Neural progenitor cell (in vitro differentiated cells): ENCODE results near the gene NSUN4. TPM values are rescaled to one million over a fixed set of nuclear protein-coding genes. Genes with fewer than 3 reads are reported as not detected.

Source experiments
- DNase-seq: peaks from one replicate; pipeline ENCODE4 v3.0.0-alpha.2; 2016; ENCODE audit warnings: low spot score
- H2AFZ ChIP-seq: fragments of 200-600 bp; sonication (generic); replicated peaks from 2 replicates; pipeline ENCODE4 v1.6.1; 2016; ENCODE audit warnings: antibody characterized with exemption
- H3F3A ChIP-seq: fragments of 200-600 bp; sonication (generic); 2 replicates; pipeline ENCODE4 v1.6.1; 2016; ENCODE audit warnings: antibody characterized with exemption, low read depth
- H3K27ac ChIP-seq: fragments of 200-600 bp; sonication (generic); 2 replicates; pipeline ENCODE4 v1.5.1; 2016; ENCODE audit warnings: mild to moderate bottlenecking
- H3K27me3 ChIP-seq: fragments of 200-600 bp; sonication (generic); 2 replicates; pipeline ENCODE4 v1.6.1; 2016; ENCODE audit warnings: mild to moderate bottlenecking, moderate library complexity
- H3K36me3 ChIP-seq: fragments of 200-600 bp; sonication (generic); 2 replicates; pipeline ENCODE4 v1.5.1; 2016
- H3K4me1 ChIP-seq: fragments of 200-600 bp; sonication (generic); 2 replicates; pipeline ENCODE4 v1.6.1; 2016; ENCODE audit warnings: mixed run types
- H3K4me2 ChIP-seq: fragments of 200-600 bp; sonication (generic); 2 replicates; pipeline ENCODE4 v1.6.1; 2016
- H3K4me3 ChIP-seq: fragments of 200-600 bp; sonication (generic); 2 replicates; pipeline ENCODE4 v1.5.1; 2016
- H3K79me2 ChIP-seq: fragments of 200-600 bp; sonication (generic); 2 replicates; pipeline ENCODE4 v1.6.1; 2016; ENCODE audit warnings: low read depth
- H3K9ac ChIP-seq: fragments of 200-600 bp; sonication (generic); 2 replicates; pipeline ENCODE4 v1.6.1; 2016
- H3K9me3 ChIP-seq: fragments of 200-600 bp; sonication (generic); 2 replicates; pipeline ENCODE4 v1.5.1; 2016; ENCODE audit warnings: low read depth
- H4K20me1 ChIP-seq: fragments of 200-600 bp; sonication (generic); 2 replicates; pipeline ENCODE4 v1.6.1; 2016; ENCODE audit warnings: low read depth
- H3K27ac Mint-ChIP-seq: 3 replicates; pipeline ENCODE4 v1.8.0; 2021; ENCODE audit warnings: mixed read lengths
- H3K27me3 Mint-ChIP-seq: 2 replicates; pipeline ENCODE4 v1.8.0; 2022; ENCODE audit warnings: low read depth, mild to moderate bottlenecking, inconsistent platforms, moderate library complexity, mixed read lengths; ENCODE audit not compliant: insufficient read depth
- H3K36me3 Mint-ChIP-seq: 3 replicates; pipeline ENCODE4 v1.8.0; 2021; ENCODE audit warnings: mixed read lengths
- H3K4me1 Mint-ChIP-seq: 3 replicates; pipeline ENCODE4 v1.8.0; 2021; ENCODE audit warnings: mixed read lengths
- H3K4me3 Mint-ChIP-seq: 3 replicates; pipeline ENCODE4 v1.8.0; 2021; ENCODE audit warnings: mild to moderate bottlenecking, moderate library complexity, mixed read lengths
- H3K9me3 Mint-ChIP-seq: 3 replicates; pipeline ENCODE4 v1.8.0; 2020; ENCODE audit warnings: mixed read lengths
- EZH2 ChIP-seq: fragments of 200-600 bp; sonication (generic); IDR thresholded peaks from 2 replicates; pipeline ENCODE4 v1.6.1; 2017; ENCODE audit warnings: antibody characterized with exemption, mild to moderate bottlenecking, moderate library complexity
- EZH2phosphoT487 ChIP-seq: fragments of 200-600 bp; sonication (generic); IDR thresholded peaks from 2 replicates; pipeline ENCODE4 v1.6.1; 2017; ENCODE audit warnings: antibody characterized with exemption
- total RNA-seq: library from RNA; depleted of rRNA; stranded (reverse); fragments of >200 nt; gene quantifications from 2 replicates; pipeline ENCODE4 v1.2.3, GENCODE V29; 2015; ENCODE audit warnings: low replicate concordance
- TF ChIP-seq, protein P1 (sequence below): fragments of 200-600 bp; sonication (generic); IDR thresholded peaks from 2 replicates; pipeline ENCODE4 v1.5.1; 2017; ENCODE audit warnings: antibody characterized with exemption, mild to moderate bottlenecking

Gene NSUN4
- total RNA-seq, 1 donor from 2014 or later: 12.4 TPM

DNA sequence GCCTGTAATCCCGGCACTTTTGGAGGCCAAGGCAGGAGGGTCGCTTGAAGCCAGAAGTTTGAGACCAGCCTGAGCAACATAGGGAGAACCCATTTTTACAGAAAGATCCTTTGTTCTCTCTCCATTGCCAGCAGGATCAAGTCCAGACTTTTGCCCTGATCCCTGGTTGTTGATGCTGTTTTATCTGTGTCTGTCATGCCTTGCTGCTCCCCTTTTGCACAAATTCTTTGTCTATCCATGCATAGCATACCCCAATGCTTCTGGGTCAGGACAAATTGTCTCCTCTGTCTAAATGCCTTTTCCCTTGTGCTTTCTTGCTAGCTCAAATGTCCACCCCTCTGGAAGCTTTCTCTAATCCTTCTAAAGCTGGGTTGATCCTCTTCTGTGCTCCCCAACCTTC, 28.2 kb downstream of the NSUN4 start:
- H3K9me3 Mint-ChIP-seq: no peaks in the 10 kb centered on the region
- no peaks in the 10 kb centered on the region for H3K9me3 ChIP-seq
- H3K79me2 ChIP-seq: no peaks in the 10 kb centered on the region
- H3K27me3 Mint-ChIP-seq: no peaks in the 10 kb centered on the region
- no peaks in the 10 kb centered on the region for H4K20me1 ChIP-seq
- H3K4me1 Mint-ChIP-seq: no peaks in the 10 kb centered on the region
- no peaks in the 10 kb centered on the region for H3K4me1 ChIP-seq
- no peak overlapping the region for H3K9ac ChIP-seq
- no peak overlapping the region for H3K27ac ChIP-seq
- no peaks in the 10 kb centered on the region for H3K36me3 ChIP-seq
- TF ChIP-seq EZH2phosphoT487 (no peak), EZH2 (no peak)
- TF ChIP-seq, protein P1, sequence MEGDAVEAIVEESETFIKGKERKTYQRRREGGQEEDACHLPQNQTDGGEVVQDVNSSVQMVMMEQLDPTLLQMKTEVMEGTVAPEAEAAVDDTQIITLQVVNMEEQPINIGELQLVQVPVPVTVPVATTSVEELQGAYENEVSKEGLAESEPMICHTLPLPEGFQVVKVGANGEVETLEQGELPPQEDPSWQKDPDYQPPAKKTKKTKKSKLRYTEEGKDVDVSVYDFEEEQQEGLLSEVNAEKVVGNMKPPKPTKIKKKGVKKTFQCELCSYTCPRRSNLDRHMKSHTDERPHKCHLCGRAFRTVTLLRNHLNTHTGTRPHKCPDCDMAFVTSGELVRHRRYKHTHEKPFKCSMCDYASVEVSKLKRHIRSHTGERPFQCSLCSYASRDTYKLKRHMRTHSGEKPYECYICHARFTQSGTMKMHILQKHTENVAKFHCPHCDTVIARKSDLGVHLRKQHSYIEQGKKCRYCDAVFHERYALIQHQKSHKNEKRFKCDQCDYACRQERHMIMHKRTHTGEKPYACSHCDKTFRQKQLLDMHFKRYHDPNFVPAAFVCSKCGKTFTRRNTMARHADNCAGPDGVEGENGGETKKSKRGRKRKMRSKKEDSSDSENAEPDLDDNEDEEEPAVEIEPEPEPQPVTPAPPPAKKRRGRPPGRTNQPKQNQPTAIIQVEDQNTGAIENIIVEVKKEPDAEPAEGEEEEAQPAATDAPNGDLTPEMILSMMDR: no peak
- no peak overlapping the region for H3K4me2 ChIP-seq
- no peaks in the 10 kb centered on the region for H3K27me3 ChIP-seq
- H2AFZ ChIP-seq: no peak overlapping the region
- H3K4me3 ChIP-seq: no peak overlapping the region
- no peak overlapping the region for H3K4me3 Mint-ChIP-seq
- peaks cover 13% of the 10 kb centered on the region for H3K36me3 Mint-ChIP-seq
- H3F3A ChIP-seq: no peaks in the 10 kb centered on the region
- no peak overlapping the region for H3K27ac Mint-ChIP-seq
- DNase-seq: no peak

DNA sequence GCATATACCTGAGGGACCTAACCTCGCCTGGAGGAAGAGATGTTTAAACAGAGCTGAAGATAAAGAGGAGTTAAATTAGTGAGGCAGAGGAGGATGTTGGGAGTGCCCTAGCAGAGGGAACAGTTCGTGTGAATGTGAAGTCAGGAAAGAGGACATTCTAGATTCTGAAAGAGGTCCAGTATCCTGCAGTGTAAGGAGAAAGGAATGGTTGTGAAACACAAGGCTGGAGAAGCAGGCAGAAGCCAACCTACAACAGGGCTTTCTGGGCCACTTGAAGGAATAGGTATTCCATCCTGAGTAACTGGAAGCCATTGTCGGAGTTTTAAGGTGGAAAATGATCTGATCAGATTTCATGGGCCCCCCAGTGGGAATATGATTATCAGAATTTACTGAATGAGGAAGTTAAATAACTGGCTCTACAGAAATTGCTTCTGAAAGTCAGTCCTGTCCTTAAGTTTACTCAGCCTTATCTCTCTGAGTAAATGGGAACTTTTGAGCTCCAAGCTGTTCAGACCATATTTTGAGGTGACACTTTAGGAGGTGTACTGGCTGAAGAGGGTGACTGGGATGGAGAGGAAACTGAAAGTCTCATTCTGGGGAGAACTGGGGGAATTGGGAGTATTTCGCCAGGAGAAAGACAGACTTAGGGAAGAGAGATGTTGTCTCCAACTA, 29.1 kb downstream of the NSUN4 start:
- Mint-ChIP-seq H3K27me3 (no peaks in the 10 kb centered on the region), H3K4me1 (no peaks in the 10 kb centered on the region), H3K9me3 (no peaks in the 10 kb centered on the region), H3K27ac (no peak overlapping the region), H3K36me3 (peaks cover 12% of the 10 kb centered on the region), H3K4me3 (no peak overlapping the region)
- H3K79me2 ChIP-seq: no peaks in the 10 kb centered on the region
- H3F3A ChIP-seq: no peaks in the 10 kb centered on the region
- H3K9ac ChIP-seq: no peak overlapping the region
- H4K20me1 ChIP-seq: no peaks in the 10 kb centered on the region
- H3K4me1 ChIP-seq: no peaks in the 10 kb centered on the region
- no peaks in the 10 kb centered on the region for H3K27me3 ChIP-seq
- H3K4me3 ChIP-seq: no peak overlapping the region
- no peak for TF ChIP-seq EZH2phosphoT487
- TF ChIP-seq EZH2: no peak
- TF ChIP-seq, protein P1: no peak
- no peaks in the 10 kb centered on the region for H3K36me3 ChIP-seq
- no peak for DNase-seq
- H3K27ac ChIP-seq: no peak overlapping the region
- no peak overlapping the region for H3K4me2 ChIP-seq
- no peaks in the 10 kb centered on the region for H3K9me3 ChIP-seq
- no peak overlapping the region for H2AFZ ChIP-seq

DNA sequence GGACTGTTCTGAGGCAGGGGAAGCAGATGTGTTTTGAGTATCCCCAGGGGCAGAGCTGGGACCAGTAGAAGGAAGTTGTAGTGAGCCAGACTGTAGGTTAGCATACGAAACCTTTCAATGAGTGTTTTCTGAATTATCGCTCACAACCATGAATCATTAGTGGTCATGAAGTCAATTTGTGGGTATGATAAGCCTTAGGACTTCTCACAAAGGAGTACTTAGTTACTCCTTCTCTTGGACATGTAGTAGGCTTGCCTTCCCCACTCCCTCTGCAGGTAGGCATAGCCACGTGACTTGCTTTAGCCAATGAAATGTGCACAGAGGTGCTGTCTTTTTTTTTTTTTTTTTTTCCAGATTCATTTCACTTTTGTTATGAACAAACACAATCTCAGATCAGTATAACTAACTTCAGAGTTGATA, 29.6 kb downstream of the NSUN4 start:
- DNase-seq: no peak
- no peaks in the 10 kb centered on the region for H3K4me1 Mint-ChIP-seq
- H3K27me3 Mint-ChIP-seq: no peaks in the 10 kb centered on the region
- no peak overlapping the region for H3K9ac ChIP-seq
- H3K4me3 Mint-ChIP-seq: no peak overlapping the region
- H3K36me3 ChIP-seq: no peaks in the 10 kb centered on the region
- H3K4me1 ChIP-seq: no peaks in the 10 kb centered on the region
- H3K4me2 ChIP-seq: no peak overlapping the region
- no peaks in the 10 kb centered on the region for H3K9me3 ChIP-seq
- H3K27me3 ChIP-seq: no peaks in the 10 kb centered on the region
- TF ChIP-seq, protein P1: no peak
- no peak for TF ChIP-seq EZH2
- no peak for TF ChIP-seq EZH2phosphoT487
- no peak overlapping the region for H3K4me3 ChIP-seq
- no peaks in the 10 kb centered on the region for H3F3A ChIP-seq
- no peaks in the 10 kb centered on the region for H3K79me2 ChIP-seq
- H3K27ac ChIP-seq: no peak overlapping the region
- H2AFZ ChIP-seq: no peak overlapping the region
- no peaks in the 10 kb centered on the region for H3K9me3 Mint-ChIP-seq
- H4K20me1 ChIP-seq: no peaks in the 10 kb centered on the region
- H3K27ac Mint-ChIP-seq: no peak overlapping the region
- peaks cover 7% of the 10 kb centered on the region for H3K36me3 Mint-ChIP-seq
